HG03045 (cell line): ENCODE results near the gene RPL27A.

Experiments used
- ATAC-seq: cut with Tn5 transposase; IDR thresholded peaks from one replicate; pipeline ENCODE4 v1.9.1; 2021; ENCODE audit warnings: mild to moderate bottlenecking, moderate library complexity; ENCODE audit not compliant: unreplicated experiment

The RPL27A gene

GRCh38 chr11:8698917-8699441 lies 16.4 kb downstream of the RPL27A start:
- ATAC-seq, result no peak

GRCh38 chr11:8699903-8700302 lies 17.3 kb downstream of the RPL27A start:
- ATAC-seq, result no peak

GRCh38 chr11:8701891-8702597 lies 19.5 kb downstream of the RPL27A start:
- ATAC-seq, result no peak

GRCh38 chr11:8702598-8702915 lies 20.0 kb downstream of the RPL27A start:
- no peak for ATAC-seq

- ATAC-seq, result no peak
These were observed 21.5 kb downstream of the RPL27A start for GRCh38 chr11:8704136-8704535.

DNA sequence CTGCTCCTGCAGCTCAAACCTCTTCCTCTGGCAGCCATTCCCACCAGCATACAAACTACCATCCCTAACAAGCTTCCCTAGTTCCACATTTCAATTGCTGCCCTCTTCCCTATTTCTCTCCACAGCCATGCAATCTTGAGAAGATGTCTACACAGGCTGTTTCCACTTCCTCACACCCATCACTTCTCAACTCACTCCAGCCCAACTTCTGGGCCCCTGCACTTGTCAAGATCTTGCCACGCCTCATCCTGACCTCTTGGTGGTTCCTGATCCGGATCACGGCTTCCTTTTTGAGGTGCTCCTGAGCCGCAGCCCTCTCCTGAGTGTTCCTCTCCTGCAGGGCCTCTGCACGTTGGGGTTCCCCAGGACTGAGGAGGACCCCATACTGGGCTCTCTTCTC lies 22.6 kb downstream of the RPL27A start:
- ATAC-seq, result no peak

GRCh38 chr11:8706673-8707432 lies 24.3 kb downstream of the RPL27A start:
- no peak for ATAC-seq

GRCh38 chr11:8707541-8708191 lies 25.1 kb downstream of the RPL27A start:
- no peak for ATAC-seq

DNA sequence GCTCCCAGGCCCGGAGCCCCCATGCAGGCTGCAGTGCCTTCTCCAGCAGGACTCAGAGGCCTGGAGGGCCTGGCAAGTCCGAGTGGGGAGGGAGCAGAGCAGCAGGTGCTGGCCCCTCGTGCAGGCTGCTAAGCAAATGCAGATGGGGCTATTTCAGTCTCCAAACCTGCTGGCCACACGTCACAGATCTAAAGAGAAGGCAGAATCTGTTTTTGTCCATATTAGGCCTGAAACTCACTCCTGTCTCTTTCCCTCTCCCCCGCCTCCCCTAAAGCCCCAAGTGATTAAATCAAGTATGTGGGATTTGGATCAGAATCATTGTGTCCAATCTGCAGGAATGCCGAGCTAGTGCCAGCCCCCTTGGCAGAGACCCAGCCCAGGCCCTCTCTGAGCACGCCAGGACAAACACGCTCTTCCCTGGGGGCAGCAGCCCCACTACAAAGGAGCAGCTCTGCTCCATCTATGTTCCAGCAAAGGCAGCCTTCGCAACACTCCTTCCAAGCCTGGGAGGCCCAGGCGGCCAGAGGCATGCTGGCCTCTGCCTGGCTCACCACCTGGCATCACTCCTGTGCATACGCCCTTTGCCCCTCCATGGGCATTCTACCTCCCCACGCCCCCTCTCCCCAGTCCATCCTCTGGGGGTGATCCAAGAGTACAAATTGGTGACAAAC lies 26.5 kb downstream of the RPL27A start:
- ATAC-seq, result no peak

DNA sequence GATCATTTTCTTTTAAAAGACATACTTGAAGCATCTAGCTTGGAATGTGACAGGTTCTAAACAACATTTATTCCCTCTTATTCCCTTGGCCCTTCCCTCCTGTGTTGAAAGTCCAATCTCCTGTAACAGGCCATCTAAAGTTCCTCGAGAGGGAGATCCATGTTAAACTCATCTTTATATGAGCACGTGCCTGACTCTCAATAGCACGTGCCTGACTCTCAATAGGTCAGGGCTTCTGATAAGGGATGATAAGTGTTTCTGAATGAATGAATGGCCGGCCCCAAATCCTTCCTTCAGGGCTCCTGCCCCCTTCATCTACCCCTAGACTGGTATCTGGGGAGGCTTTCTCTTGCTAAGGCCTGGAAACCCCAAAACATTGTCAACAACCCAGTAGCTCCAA lies 27.2 kb downstream of the RPL27A start:
- ATAC-seq, result no peak

DNA sequence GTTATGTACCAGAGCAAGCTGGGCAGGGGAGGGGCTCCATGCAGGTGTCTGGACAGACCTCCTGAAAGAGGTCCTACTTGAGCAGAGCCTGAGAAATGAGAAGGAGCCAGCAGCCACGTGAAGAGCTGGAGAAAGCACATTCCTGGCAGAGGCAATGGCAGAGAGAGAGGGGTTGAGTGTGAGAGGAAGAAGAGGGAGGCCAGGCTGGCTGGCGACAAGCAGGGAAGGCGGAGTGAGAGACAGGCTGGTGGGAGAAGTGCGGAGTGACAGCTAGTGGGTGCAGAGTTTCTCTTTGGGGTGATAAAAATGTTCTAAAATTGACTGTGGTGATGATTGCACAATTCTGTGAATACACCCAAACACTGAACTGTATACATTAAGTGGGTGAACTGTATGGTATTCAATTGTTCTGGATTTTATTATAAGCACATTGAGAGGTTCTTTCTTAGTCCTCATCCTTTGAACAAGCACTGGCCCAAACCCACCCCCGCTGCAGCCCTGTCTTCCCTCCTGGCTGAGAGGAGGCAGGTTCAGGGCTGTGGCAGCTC lies 29.4 kb downstream of the RPL27A start:
- no peak for ATAC-seq

GRCh38 chr11:8712506-8712905 lies 29.9 kb downstream of the RPL27A start:
- no peak for ATAC-seq

GRCh38 chr11:8713760-8714454 lies 31.3 kb downstream of the RPL27A start:
- no peak for ATAC-seq

GRCh38 chr11:8714622-8715225 lies 32.1 kb downstream of the RPL27A start:
- no peak for ATAC-seq

- no peak for ATAC-seq
These were observed 32.9 kb downstream of the RPL27A start for GRCh38 chr11:8715501-8715900.

DNA sequence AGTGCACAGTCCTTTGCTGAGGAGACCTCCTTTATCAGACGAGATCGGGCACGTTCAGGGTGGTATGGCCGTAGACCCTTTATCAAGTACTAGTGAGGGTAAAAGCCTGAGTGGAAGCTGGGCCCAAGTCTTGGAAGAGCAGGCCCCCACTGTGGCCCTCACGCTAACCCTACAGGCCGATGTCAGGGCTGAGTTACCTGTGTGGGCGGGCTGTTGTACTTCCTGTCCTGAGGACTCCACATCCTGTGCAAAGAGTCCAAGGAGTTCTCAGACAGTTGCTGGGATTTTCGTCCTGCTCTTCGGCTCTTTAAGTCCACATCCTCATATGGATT lies 34.9 kb downstream of the RPL27A start:
- ATAC-seq, result no peak

GRCh38 chr11:8717876-8718753 lies 35.5 kb downstream of the RPL27A start:
- ATAC-seq, result no peak

GRCh38 chr11:8719211-8719649 lies 36.6 kb downstream of the RPL27A start:
- no peak for ATAC-seq

- ATAC-seq, result no peak
These were observed 37.1 kb downstream of the RPL27A start for GRCh38 chr11:8719721-8720120.
